DND-41 (cell line): Measurements from ENCODE around the gene CRABP1.

Source experiments
- CTCF ChIP-seq: IDR thresholded peaks from 2 replicates; pipeline ENCODE4 v1.5.1; 2012; ENCODE audit warnings: borderline replicate concordance, low read length, moderate library complexity, mild to moderate bottlenecking; ENCODE audit not compliant: poor library complexity, severe bottlenecking; ENCODE audit errors: extremely low read depth
- EZH2 ChIP-seq: IDR thresholded peaks from 3 replicates; pipeline ENCODE4 v1.6.1; 2012; ENCODE audit warnings: borderline replicate concordance, low read depth, mild to moderate bottlenecking, moderate library complexity, low read length, inconsistent platforms; ENCODE audit not compliant: severe bottlenecking

GRCh38 chr15:78389738-78390137, 49.6 kb downstream of the CRABP1 start:
- TF ChIP-seq CTCF = no peak
- no peak for TF ChIP-seq EZH2
